GM12878 (cell line): ENCODE data around the gene MGAT5. TPM values are rescaled to one million over a fixed set of nuclear protein-coding genes. Genes with fewer than 3 reads are reported as not detected.

Experiments
- ATAC-seq: fragments of 200-7000 bp; cut with Tn5 transposase; 3 replicates; pipeline ENCODE4 v1.9.1; 2020; ENCODE audit warnings: mild to moderate bottlenecking, moderate library complexity
- BruUV-seq: library from RNA; stranded (reverse); fragments of 400-500 nt; replicated peaks from 2 replicates; lab custom pipeline; 2021; lab: Mats Ljungman, UMichigan
- CTCF ChIA-PET: fragments of 300-600 bp; sonication (Branson Sonifier 250); formaldehyde crosslinking; extraction: SDS; loops from one replicate; lab custom pipeline; 2021; ENCODE audit warnings: inconsistent platforms; lab: Yijun Ruan, JAX
- POLR2A ChIA-PET: fragments of 350-600 bp; formaldehyde crosslinking; extraction: SDS; loops from one replicate; lab custom pipeline; 2021; ENCODE audit warnings: inconsistent platforms; lab: Charles Lee
- RAD21 ChIA-PET: fragments of 300-600 bp; sonication (Branson Sonifier 250); formaldehyde crosslinking; loops from one replicate; lab custom pipeline; 2023; ENCODE audit warnings: antibody characterized with exemption; ENCODE audit not compliant: unreplicated experiment; lab: Charles Lee
- SMC1A ChIA-PET: fragments of 300-600 bp; sonication (Branson Sonifier 250); formaldehyde crosslinking; loops from one replicate; lab custom pipeline; 2023; ENCODE audit not compliant: unreplicated experiment, uncharacterized antibody; lab: Charles Lee
- DNase-seq: peaks from one replicate; pipeline ENCODE4 v3.0.0-alpha.2; 2011; ENCODE audit warnings: low read depth, low spot score
- FAIRE-seq: peaks from 3 replicates; lab custom pipeline; 2011; peaks lifted over from hg19 to GRCh38; lab: Jason Lieb, UNC
- H2AFZ ChIP-seq: 2 replicates; pipeline ENCODE4 v1.6.0; 2011; ENCODE audit warnings: low read depth, low read length, control low read depth; ENCODE audit not compliant: control insufficient read depth
- H3K27ac ChIP-seq: 2 replicates; pipeline ENCODE4 v1.5.1; 2011; ENCODE audit warnings: control low read depth; ENCODE audit not compliant: control insufficient read depth, insufficient read depth
- H3K27me3 ChIP-seq, 2 experiments: replicated peaks in 1 of 2; 2 replicates each; pipeline versions ENCODE4 v1.6.0 to v1.6.1; 2011; ENCODE audit warnings: low read length in 1 of 2; ENCODE audit not compliant: control insufficient read depth in 2 of 2, insufficient read depth in 2 of 2
- H3K36me3 ChIP-seq, 2 experiments: 2 replicates each; pipeline ENCODE4 v1.5.1; 2011; ENCODE audit warnings: low read length in 1 of 2; ENCODE audit not compliant: control insufficient read depth in 2 of 2, insufficient read depth in 2 of 2
- H3K4me1 ChIP-seq: 2 replicates; pipeline ENCODE4 v1.6.1; 2011; ENCODE audit warnings: mild to moderate bottlenecking, low read length, moderate library complexity, mixed read lengths; ENCODE audit not compliant: control insufficient read depth, insufficient read depth
- H3K4me2 ChIP-seq: 2 replicates; pipeline ENCODE4 v1.6.0; 2011; ENCODE audit warnings: control low read depth; ENCODE audit not compliant: control insufficient read depth, insufficient read depth
- H3K4me3 ChIP-seq: fragments of 200-600 bp; sonication (generic); 2 replicates; pipeline ENCODE4 v1.5.1; 2016
- H3K79me2 ChIP-seq: 2 replicates; pipeline ENCODE4 v1.6.0; 2011; ENCODE audit warnings: low read length; ENCODE audit not compliant: control insufficient read depth, insufficient read depth
- H3K9ac ChIP-seq: 2 replicates; pipeline ENCODE4 v1.8.0; 2011; ENCODE audit warnings: low read length, control low read depth, mixed read lengths; ENCODE audit not compliant: control insufficient read depth, insufficient read depth
- H3K9me3 ChIP-seq: replicated peaks from 3 replicates; pipeline ENCODE4 v1.5.1; 2011; ENCODE audit warnings: mild to moderate bottlenecking, low read length; ENCODE audit not compliant: control insufficient read depth, insufficient read depth
- H4K20me1 ChIP-seq: 2 replicates; pipeline ENCODE4 v1.6.0; 2011; ENCODE audit not compliant: control insufficient read depth, insufficient read depth
- BACH1 ChIP-seq: fragments of 450-650 bp; IDR thresholded peaks from 2 replicates; pipeline ENCODE4 v1.6.1; 2017; ENCODE audit warnings: mild to moderate bottlenecking, borderline replicate concordance
- CBX3 ChIP-seq: fragments of 200-600 bp; sonication (generic); IDR thresholded peaks from 2 replicates; pipeline ENCODE4 v1.6.1; 2016; ENCODE audit warnings: low read depth, borderline replicate concordance
- CHD4 ChIP-seq: fragments of 200-600 bp; sonication (generic); IDR thresholded peaks from 2 replicates; pipeline ENCODE4 v1.6.1; 2016; ENCODE audit warnings: mild to moderate bottlenecking
- CUX1 ChIP-seq: IDR thresholded peaks from 2 replicates; pipeline ENCODE4 v1.6.1; 2012; ENCODE audit warnings: improper control_type of control experiment, low read depth, low read length; ENCODE audit not compliant: insufficient replicate concordance
- ETV6 ChIP-seq, 2 experiments: fragments of 450-650 bp in 1 of 2; IDR thresholded peaks in 1 of 2; conservative IDR thresholded peaks in 1 of 2; 2 replicates each; pipeline ENCODE4 v1.6.1; 2014; ENCODE audit warnings: antibody characterized with exemption in 1 of 2, borderline replicate concordance in 1 of 2, low read depth in 1 of 2, mild to moderate bottlenecking in 1 of 2, moderate library complexity in 1 of 2
- FOXK2 ChIP-seq: fragments of 450-650 bp; IDR thresholded peaks from 2 replicates; pipeline ENCODE4 v1.6.1; 2017; ENCODE audit warnings: mild to moderate bottlenecking, moderate library complexity
- HDGF ChIP-seq: fragments of 450-650 bp; IDR thresholded peaks from 2 replicates; pipeline ENCODE4 v1.6.1; 2016; ENCODE audit warnings: antibody characterized with exemption
- IKZF1 ChIP-seq: fragments of 450-650 bp; conservative IDR thresholded peaks from 2 replicates; pipeline ENCODE4 v1.6.1; 2017; ENCODE audit warnings: antibody characterized with exemption, mild to moderate bottlenecking
- JUNB ChIP-seq: IDR thresholded peaks from 2 replicates; pipeline ENCODE4 v1.6.1; 2016; ENCODE audit warnings: antibody characterized with exemption, mild to moderate bottlenecking
- MYC ChIP-seq: IDR thresholded peaks from 2 replicates; pipeline ENCODE4 v1.6.1; 2011; ENCODE audit warnings: mild to moderate bottlenecking, low read length, moderate library complexity, inconsistent platforms; ENCODE audit not compliant: insufficient read depth, insufficient replicate concordance, insufficient read length, severe bottlenecking
- NFYB ChIP-seq: IDR thresholded peaks from 2 replicates; pipeline ENCODE4 v1.6.1; 2011; ENCODE audit warnings: low read depth, mild to moderate bottlenecking, low read length, improper control_type of control experiment, moderate library complexity; ENCODE audit not compliant: insufficient read depth
- NR2C1 ChIP-seq: fragments of 450-650 bp; IDR thresholded peaks from 2 replicates; pipeline ENCODE4 v1.6.1; 2017; ENCODE audit warnings: antibody characterized with exemption, mild to moderate bottlenecking, moderate library complexity
- NR2F1 ChIP-seq: fragments of 450-650 bp; conservative IDR thresholded peaks from 2 replicates; pipeline ENCODE4 v1.6.1; 2017; ENCODE audit warnings: mild to moderate bottlenecking
- POLR2AphosphoS5 ChIP-seq: IDR thresholded peaks from 2 replicates; pipeline ENCODE4 v1.6.1; 2011; ENCODE audit warnings: mild to moderate bottlenecking, low read length, inconsistent platforms
- RUNX3 ChIP-seq: IDR thresholded peaks from 2 replicates; pipeline ENCODE4 v1.6.1; 2012; ENCODE audit warnings: low read length, inconsistent platforms
- TCF7 ChIP-seq: IDR thresholded peaks from 2 replicates; pipeline ENCODE4 v1.6.1; 2014; ENCODE audit warnings: antibody characterized with exemption, borderline replicate concordance
- ZNF274 ChIP-seq: IDR thresholded peaks from one replicate; pipeline ENCODE4 v1.8.0; 2011; ENCODE audit not compliant: insufficient read length, insufficient read depth
- ZSCAN29 ChIP-seq: fragments of 450-650 bp; IDR thresholded peaks from 2 replicates; pipeline ENCODE4 v1.6.1; 2017; ENCODE audit warnings: mild to moderate bottlenecking, moderate library complexity
- WGBS: methylation state at CpG from one replicate; pipeline ENCODE4 v1.1.6; 2016; ENCODE audit warnings: low lambda C conversion rate; ENCODE audit not compliant: insufficient replicate concordance, insufficient coverage; ENCODE audit errors: missing lambda C conversion rate; 5-methylcytosine and 5-hydroxymethylcytosine counted together
- in situ Hi-C: fragments of 300-500 bp; cut with MboI; formaldehyde crosslinking; loops from 9 replicates; pipeline ENCODE4 v1.14.3; 2018; ENCODE audit warnings: mixed read lengths
- intact Hi-C: fragments of 100-400 bp; cut with micrococcal nuclease; formaldehyde crosslinking; loops from one replicate; pipeline ENCODE4 v1.14.2; 2022; ENCODE audit not compliant: unreplicated experiment
- polyA plus RNA-seq, 11 experiments: library from polyadenylated mRNA; depleted of rRNA in 4 of 11; unstranded in 6 of 11; stranded (reverse) in 5 of 11; fragments of >200 nt; fragmentation: Nextera tagmentation in 4 of 11; fragmentation: Illumina TruSeq in 1 of 11; extraction: Ambion mirVana in 4 of 11; extraction: Trizol in 1 of 11; gene quantifications; 1 replicate in 1 of 11; 2 replicates in 10 of 11; pipeline versions ENCODE4 v1.2.1 to v1.2.3, GENCODE V29; 2011 to 2016; ENCODE audit warnings: inconsistent platforms in 2 of 11, missing spikeins in 2 of 11, low read depth in 1 of 11
- total RNA-seq, 4 experiments: library from RNA; depleted of rRNA in 3 of 4; stranded (reverse); fragments of >200 nt in 3 of 4; fragmentation: Illumina TruSeq in 1 of 4; extraction: Trizol in 1 of 4; gene quantifications; 2 replicates each; pipeline versions ENCODE4 v1.2.1 to v1.2.3, GENCODE V29; 2013 to 2021

MGAT5 gene
- total and polyA plus RNA-seq, 10 of the 15 experiments (the other 5 are each of a cell fraction or from before 2014, with no cell fraction given): 4.9 to 104 (median 36.2) TPM

GRCh38 chr2:134457353-134457752 lies 203.5 kb downstream of the MGAT5 start:
- no peak for TF ChIP-seq NR2C1
- no peak for TF ChIP-seq ZNF274
- TF ChIP-seq NFYB: no peak
- no peak for TF ChIP-seq ETV6 (conservative IDR thresholded peaks at IDR 0.05 in 1 of 2, IDR thresholded peaks at IDR 0.05 in 1 of 2; ENCODE audit: borderline replicate concordance in 1 of 2, low read depth in 1 of 2)
- TF ChIP-seq IKZF1: no peak
- TF ChIP-seq MYC: no peak
- TF ChIP-seq CUX1: no peak
- no peak for TF ChIP-seq POLR2AphosphoS5
- no peak for TF ChIP-seq HDGF
- TF ChIP-seq BACH1: no peak
- no peak for TF ChIP-seq TCF7
- no peak for TF ChIP-seq FOXK2
- TF ChIP-seq ZSCAN29: no peak
- no peak for TF ChIP-seq NR2F1
- TF ChIP-seq JUNB: no peak
- no peak for TF ChIP-seq CHD4
- no peak for TF ChIP-seq CBX3
- no peak for TF ChIP-seq RUNX3
- no peaks in the 10 kb centered on the region for H3K79me2 ChIP-seq
- no peak overlapping the region for H2AFZ ChIP-seq
- no peak for ATAC-seq
- no peak for FAIRE-seq
- 84% methylated on average over 7 of the region's 7 CpGs for WGBS
- RAD21 ChIA-PET: no interaction called here
- no peaks in the 10 kb centered on the region for H4K20me1 ChIP-seq
- no TSS peak for BruUV-seq
- H3K4me3 ChIP-seq: no peak overlapping the region
- POLR2A ChIA-PET: no interaction called here
- no peaks in the 10 kb centered on the region for H3K27me3 ChIP-seq
- intact Hi-C loops (no loop called here), in situ Hi-C loops (no loop called here)
- no peak overlapping the region for H3K4me2 ChIP-seq
- H3K4me1 ChIP-seq: no peaks in the 10 kb centered on the region
- no peak for DNase-seq
- SMC1A ChIA-PET: no interaction called here
- no peak overlapping the region for H3K27ac ChIP-seq
- CTCF ChIA-PET: no interaction called here
- no peaks in the 10 kb centered on the region for H3K9me3 ChIP-seq
- H3K9ac ChIP-seq: no peak overlapping the region
- H3K36me3 ChIP-seq: peaks cover 0 to 14% of the 10 kb centered on the region in 2 experiments; a peak in 2 of 4 replicates
